ENCODE data around the gene AVPR1B.

GRCh38 chr1:206110161-206110560 lies 7.0 kb downstream of the AVPR1B start:
- TF ChIP-seq CTCF (IDR thresholded peaks at IDR 0.05) (no peak), EP300 (IDR thresholded peaks at IDR 0.05) (no peak), POLR2A (IDR thresholded peaks at IDR 0.05) (no peak)

Data from ovary (tissue), 3 donors.